SK-N-SH (cell line): ENCODE results near the gene NAPG.

ENCODE experiments used
- CTCF ChIP-seq: fragments of 200-600 bp; sonication (generic); IDR thresholded peaks from 2 replicates; pipeline ENCODE4 v1.6.1; 2017; ENCODE audit warnings: antibody characterized with exemption, mild to moderate bottlenecking, moderate library complexity
- FOSL2 ChIP-seq: IDR thresholded peaks from 2 replicates; pipeline ENCODE4 v1.4.0; 2012; ENCODE audit warnings: low read depth, mild to moderate bottlenecking, moderate library complexity, borderline replicate concordance
- NFIC ChIP-seq: IDR thresholded peaks from 2 replicates; pipeline ENCODE4 v1.4.0; 2012; ENCODE audit warnings: borderline replicate concordance
- POLR2AphosphoS5 ChIP-seq: IDR thresholded peaks from 2 replicates; pipeline ENCODE4 v1.6.1; 2012; ENCODE audit warnings: low read depth, low read length

- TF ChIP-seq CTCF (no peak), POLR2AphosphoS5 (no peak), FOSL2 (no peak), NFIC (no peak)
Observed at GRCh38 chr18:10487154-10487553, 38.7 kb upstream of the NAPG start.
